ENCODE measurements around the gene ACTN2.

The ACTN2 gene

DNA sequence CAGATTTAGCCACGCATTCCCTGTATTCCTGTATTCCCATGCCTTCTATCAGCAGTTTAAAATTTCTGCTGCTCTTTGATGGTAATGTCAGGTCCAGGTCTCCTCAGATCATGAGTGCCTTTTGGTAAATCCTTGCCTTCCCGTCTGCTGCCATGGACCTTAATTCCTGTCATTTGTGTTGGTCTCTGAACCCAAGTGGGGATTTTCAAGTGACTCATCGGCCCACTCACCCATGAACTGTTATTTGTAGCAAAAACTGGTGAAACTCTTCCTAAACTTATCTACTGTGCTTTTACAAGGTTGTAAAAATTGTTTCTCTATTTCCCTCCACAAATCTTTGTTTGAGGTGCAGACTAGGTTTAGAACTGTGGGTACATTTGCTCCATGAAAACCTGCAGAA, 47.4 kb downstream of the ACTN2 start:
- Histone ChIP-seq H3K14ac (ENCODE audit: low read length in 2 of 2) (no peak overlapping the region), H4K8ac (ENCODE audit: low read length) (no peak overlapping the region), H3K4me3 (ENCODE audit: insufficient read depth in 1 of 2, low read depth in 1 of 2, low read length in 2 of 2) (no peak overlapping the region), H3K9me3 (ENCODE audit: control insufficient read depth, low read length) (no peaks in the 10 kb centered on the region), H3K23ac (ENCODE audit: low read length in 2 of 2) (no peak overlapping the region), H2BK120ac (ENCODE audit: low read depth, low read length) (no peak overlapping the region), H4K91ac (ENCODE audit: low read length) (no peak overlapping the region), H3K4me2 (ENCODE audit: low read length, poor library complexity, severe bottlenecking) (no peak overlapping the region), H2BK15ac (ENCODE audit: low read depth, poor library complexity, severe bottlenecking) (no peak overlapping the region), H3K27me3 (ENCODE audit: control insufficient read depth in 1 of 2, insufficient read depth in 1 of 2, low read length in 2 of 2) (no peaks in the 10 kb centered on the region), H2AK5ac (ENCODE audit: low read length, severe bottlenecking) (no peak overlapping the region), H3K36me3 (ENCODE audit: control insufficient read depth in 1 of 2, insufficient read depth in 2 of 2, low read depth in 1 of 2, low read length in 2 of 2) (no peaks in the 10 kb centered on the region), H2BK5ac (ENCODE audit: low read depth, low read length, poor library complexity, severe bottlenecking) (no peak overlapping the region), H3K4me1 (ENCODE audit: control insufficient read depth, insufficient read depth, low read depth, low read length) (peaks cover 1% of the 10 kb centered on the region), H3K9ac (ENCODE audit: low read length) (no peak overlapping the region), H3K27ac (ENCODE audit: low read length, poor library complexity, severe bottlenecking) (no peak overlapping the region), H3K4ac (ENCODE audit: low read depth in 1 of 2, low read length in 2 of 2) (no peak overlapping the region), H3K79me1 (replicated peaks; ENCODE audit: low read length, poor library complexity, severe bottlenecking) (no peaks in the 10 kb centered on the region), H3K18ac (ENCODE audit: low read depth in 1 of 2, low read length in 2 of 2) (no peak overlapping the region), H2BK12ac (ENCODE audit: low read length in 2 of 2) (no peak overlapping the region), H2AFZ (ENCODE audit: low read depth, low read length) (no peak overlapping the region)
- WGBS: 65% methylated on average over 2 of the region's 3 CpGs
- peak; percentile 7 for DNase-seq

DNA sequence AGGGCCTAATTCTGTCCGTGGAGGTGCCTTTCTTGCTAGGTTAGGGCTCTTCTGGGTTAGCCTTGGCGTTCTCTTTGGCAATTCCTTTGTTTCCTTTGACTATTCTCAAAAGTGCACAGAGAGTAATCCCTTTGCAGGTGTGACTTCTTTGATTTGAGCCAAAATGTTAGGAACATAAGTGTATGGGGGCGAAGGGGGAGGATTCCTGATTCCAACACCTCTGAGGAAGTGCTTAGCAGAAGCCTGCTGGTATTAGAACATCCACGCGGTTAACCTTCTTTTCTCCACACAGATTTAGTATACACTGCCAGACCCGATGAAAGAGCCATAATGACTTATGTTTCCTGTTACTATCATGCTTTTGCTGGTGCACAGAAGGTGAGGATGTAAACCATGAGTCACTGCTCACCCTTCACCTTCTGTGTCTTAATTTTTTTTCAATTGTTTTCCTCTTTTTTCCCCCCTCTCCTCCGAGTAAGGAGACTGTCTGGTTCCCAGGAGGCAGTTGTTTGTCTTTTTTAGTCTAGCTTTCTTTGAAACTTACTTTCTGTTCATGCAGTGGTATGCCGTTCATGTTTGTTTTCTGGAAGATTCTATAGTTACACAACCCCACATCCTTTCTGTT, 48.0 kb downstream of the ACTN2 start:
- no peak overlapping the region for H2BK5ac ChIP-seq (ENCODE audit: low read depth, low read length, poor library complexity, severe bottlenecking)
- H4K91ac ChIP-seq (ENCODE audit: low read length): no peak overlapping the region
- H4K8ac ChIP-seq (ENCODE audit: low read length): no peak overlapping the region
- no peak overlapping the region for H3K4ac ChIP-seq (ENCODE audit: low read depth in 1 of 2, low read length in 2 of 2)
- H3K4me3 ChIP-seq (ENCODE audit: insufficient read depth in 1 of 2, low read depth in 1 of 2, low read length in 2 of 2): no peak overlapping the region
- no peak overlapping the region for H2BK12ac ChIP-seq (ENCODE audit: low read length in 2 of 2)
- peaks cover 1% of the 10 kb centered on the region for H3K4me1 ChIP-seq (ENCODE audit: control insufficient read depth, insufficient read depth, low read depth, low read length)
- no peak overlapping the region for H3K14ac ChIP-seq (ENCODE audit: low read length in 2 of 2)
- H3K23ac ChIP-seq (ENCODE audit: low read length in 2 of 2): no peak overlapping the region
- 48% methylated on average over 7 of the region's 8 CpGs for WGBS
- no peak overlapping the region for H3K27ac ChIP-seq (ENCODE audit: low read length, poor library complexity, severe bottlenecking)
- no peak overlapping the region for H3K4me2 ChIP-seq (ENCODE audit: low read length, poor library complexity, severe bottlenecking)
- no peak overlapping the region for H2AFZ ChIP-seq (ENCODE audit: low read depth, low read length)
- no peak overlapping the region for H2BK120ac ChIP-seq (ENCODE audit: low read depth, low read length)
- no peaks in the 10 kb centered on the region for H3K27me3 ChIP-seq (ENCODE audit: control insufficient read depth in 1 of 2, insufficient read depth in 1 of 2, low read length in 2 of 2)
- DNase-seq: peak; percentile 57
- H2BK15ac ChIP-seq (ENCODE audit: low read depth, poor library complexity, severe bottlenecking): no peak overlapping the region
- no peaks in the 10 kb centered on the region for H3K9me3 ChIP-seq (ENCODE audit: control insufficient read depth, low read length)
- no peaks in the 10 kb centered on the region for H3K79me1 ChIP-seq (replicated peaks; ENCODE audit: low read length, poor library complexity, severe bottlenecking)
- H2AK5ac ChIP-seq (ENCODE audit: low read length, severe bottlenecking): no peak overlapping the region
- H3K18ac ChIP-seq (ENCODE audit: low read depth in 1 of 2, low read length in 2 of 2): no peak overlapping the region
- no peak overlapping the region for H3K9ac ChIP-seq (ENCODE audit: low read length)
- H3K36me3 ChIP-seq (ENCODE audit: control insufficient read depth in 1 of 2, insufficient read depth in 2 of 2, low read depth in 1 of 2, low read length in 2 of 2): no peaks in the 10 kb centered on the region

DNA sequence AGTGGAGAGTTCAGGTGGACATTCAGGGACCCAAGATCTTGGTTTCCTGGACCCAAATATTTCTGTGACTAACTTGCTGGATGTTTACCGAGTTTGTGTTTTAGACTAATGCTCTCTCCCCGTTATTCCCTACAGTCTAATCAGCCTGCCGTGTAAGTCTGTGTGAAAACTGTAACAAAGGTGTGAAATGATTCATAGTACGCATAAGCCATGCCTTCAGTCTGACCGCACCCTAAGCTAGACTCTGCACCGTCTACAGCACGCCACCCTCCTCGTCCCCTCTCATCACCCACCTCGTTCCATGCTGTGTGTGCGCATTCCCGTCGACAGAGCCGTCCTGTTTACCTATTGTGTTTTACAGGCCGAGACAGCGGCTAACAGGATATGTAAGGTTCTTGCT, 50.5 kb downstream of the ACTN2 start:
- H3K4me2 ChIP-seq (ENCODE audit: low read length, poor library complexity, severe bottlenecking): no peak overlapping the region
- H3K27me3 ChIP-seq (ENCODE audit: control insufficient read depth in 1 of 2, insufficient read depth in 1 of 2, low read length in 2 of 2): no peaks in the 10 kb centered on the region
- H3K4ac ChIP-seq (ENCODE audit: low read depth in 1 of 2, low read length in 2 of 2): no peak overlapping the region
- no peak overlapping the region for H4K91ac ChIP-seq (ENCODE audit: low read length)
- H2BK120ac ChIP-seq (ENCODE audit: low read depth, low read length): no peak overlapping the region
- no peak overlapping the region for H2AFZ ChIP-seq (ENCODE audit: low read depth, low read length)
- H3K14ac ChIP-seq (ENCODE audit: low read length in 2 of 2): no peak overlapping the region
- H3K4me1 ChIP-seq (ENCODE audit: control insufficient read depth, insufficient read depth, low read depth, low read length): peaks cover 1% of the 10 kb centered on the region
- H3K23ac ChIP-seq (ENCODE audit: low read length in 2 of 2): no peak overlapping the region
- DNase-seq: no peak
- no peak overlapping the region for H3K4me3 ChIP-seq (ENCODE audit: insufficient read depth in 1 of 2, low read depth in 1 of 2, low read length in 2 of 2)
- H4K8ac ChIP-seq (ENCODE audit: low read length): no peak overlapping the region
- H3K18ac ChIP-seq (ENCODE audit: low read depth in 1 of 2, low read length in 2 of 2): no peak overlapping the region
- no peaks in the 10 kb centered on the region for H3K79me1 ChIP-seq (replicated peaks; ENCODE audit: low read length, poor library complexity, severe bottlenecking)
- H2BK15ac ChIP-seq (ENCODE audit: low read depth, poor library complexity, severe bottlenecking): no peak overlapping the region
- H3K27ac ChIP-seq (ENCODE audit: low read length, poor library complexity, severe bottlenecking): no peak overlapping the region
- no peak overlapping the region for H3K9ac ChIP-seq (ENCODE audit: low read length)
- no peaks in the 10 kb centered on the region for H3K9me3 ChIP-seq (ENCODE audit: control insufficient read depth, low read length)
- H2AK5ac ChIP-seq (ENCODE audit: low read length, severe bottlenecking): no peak overlapping the region
- no peak overlapping the region for H2BK12ac ChIP-seq (ENCODE audit: low read length in 2 of 2)
- H3K36me3 ChIP-seq (ENCODE audit: control insufficient read depth in 1 of 2, insufficient read depth in 2 of 2, low read depth in 1 of 2, low read length in 2 of 2): no peaks in the 10 kb centered on the region
- H2BK5ac ChIP-seq (ENCODE audit: low read depth, low read length, poor library complexity, severe bottlenecking): no peak overlapping the region
- 94% methylated on average over 13 of the region's 15 CpGs for WGBS

DNA sequence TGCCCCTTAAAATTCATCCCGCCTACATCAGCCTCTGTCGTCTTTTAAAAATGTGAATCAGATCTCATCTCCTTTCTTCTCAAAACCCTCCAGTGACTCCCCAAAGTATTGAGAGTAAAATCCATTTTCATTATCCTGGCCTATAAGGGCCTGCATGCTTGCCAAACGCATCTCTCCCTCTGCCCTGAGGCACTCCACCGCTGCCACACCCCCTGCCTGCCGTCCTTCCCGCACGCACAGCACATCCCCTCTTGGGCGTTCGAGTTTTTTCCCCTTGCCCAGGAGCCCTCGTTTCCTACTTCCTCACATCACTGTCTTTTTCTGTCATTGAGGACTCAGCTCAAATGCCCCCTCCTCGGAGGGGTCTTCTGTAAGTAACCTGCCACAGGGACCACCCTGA, 55.5 kb downstream of the ACTN2 start:
- Histone ChIP-seq H4K8ac (ENCODE audit: low read length) (no peak overlapping the region), H3K4me2 (ENCODE audit: low read length, poor library complexity, severe bottlenecking) (no peak overlapping the region), H3K27ac (ENCODE audit: low read length, poor library complexity, severe bottlenecking) (no peak overlapping the region), H3K79me1 (replicated peaks; ENCODE audit: low read length, poor library complexity, severe bottlenecking) (no peaks in the 10 kb centered on the region), H3K9me3 (ENCODE audit: control insufficient read depth, low read length) (no peaks in the 10 kb centered on the region), H2BK15ac (ENCODE audit: low read depth, poor library complexity, severe bottlenecking) (no peak overlapping the region), H3K4me1 (ENCODE audit: control insufficient read depth, insufficient read depth, low read depth, low read length) (peaks cover 3% of the 10 kb centered on the region), H2BK5ac (ENCODE audit: low read depth, low read length, poor library complexity, severe bottlenecking) (no peak overlapping the region), H3K18ac (ENCODE audit: low read depth in 1 of 2, low read length in 2 of 2) (no peak overlapping the region), H3K14ac (ENCODE audit: low read length in 2 of 2) (no peak overlapping the region), H3K4ac (ENCODE audit: low read depth in 1 of 2, low read length in 2 of 2) (no peak overlapping the region), H2BK120ac (ENCODE audit: low read depth, low read length) (no peak overlapping the region), H3K36me3 (ENCODE audit: control insufficient read depth in 1 of 2, insufficient read depth in 2 of 2, low read depth in 1 of 2, low read length in 2 of 2) (no peaks in the 10 kb centered on the region), H4K91ac (ENCODE audit: low read length) (no peak overlapping the region), H3K23ac (ENCODE audit: low read length in 2 of 2) (no peak overlapping the region), H2AFZ (ENCODE audit: low read depth, low read length) (no peak overlapping the region), H3K4me3 (ENCODE audit: insufficient read depth in 1 of 2, low read depth in 1 of 2, low read length in 2 of 2) (no peak overlapping the region), H2AK5ac (ENCODE audit: low read length, severe bottlenecking) (no peak overlapping the region), H3K9ac (ENCODE audit: low read length) (no peak overlapping the region), H2BK12ac (ENCODE audit: low read length in 2 of 2) (no peak overlapping the region), H3K27me3 (ENCODE audit: control insufficient read depth in 1 of 2, insufficient read depth in 1 of 2, low read length in 2 of 2) (peaks cover 0 to 3% of the 10 kb centered on the region in 2 experiments)
- 88% methylated on average over 11 of the region's 11 CpGs for whole genome bisulfite sequencing
- no peak for DNase-seq

All from mesenchymal stem cell (in vitro differentiated cells and primary cell).